HG02885 (cell line): Measurements from ENCODE around the gene ELMO1.

Experiments used
- ATAC-seq: cut with Tn5 transposase; IDR thresholded peaks from one replicate; pipeline ENCODE4 v1.9.1; 2021; ENCODE audit warnings: mild to moderate bottlenecking; ENCODE audit not compliant: unreplicated experiment, poor library complexity

Gene ELMO1

GRCh38 chr7:37476428-37476827 lies 27.8 kb upstream of the ELMO1 start:
- no peak for ATAC-seq

GRCh38 chr7:37475646-37476045 lies 27.0 kb upstream of the ELMO1 start:
- no peak for ATAC-seq

- no peak for ATAC-seq
These were observed 23.0 kb upstream of the ELMO1 start for GRCh38 chr7:37471619-37472018.

- peak; percentile 87 for ATAC-seq
These were observed 18.3 kb upstream of the ELMO1 start for GRCh38 chr7:37467002-37467401.

- ATAC-seq, result no peak
These were observed 13.5 kb upstream of the ELMO1 start for GRCh38 chr7:37462138-37462537.

GRCh38 chr7:37455081-37455480 lies 6.4 kb upstream of the ELMO1 start:
- no peak for ATAC-seq

GRCh38 chr7:37452346-37452745 lies 3.7 kb upstream of the ELMO1 start:
- ATAC-seq, result no peak

GRCh38 chr7:37450035-37450434 lies 1.4 kb upstream of the ELMO1 start:
- ATAC-seq, result no peak

GRCh38 chr7:37449621-37450020 lies 957 bp upstream of the ELMO1 start:
- ATAC-seq, result no peak

- peak; percentile 25 for ATAC-seq
These were observed 541 bp downstream of the ELMO1 start for GRCh38 chr7:37448011-37448635.

- no peak for ATAC-seq
These were observed 2.3 kb downstream of the ELMO1 start for GRCh38 chr7:37446371-37446770.

- ATAC-seq, result no peak
These were observed 2.9 kb downstream of the ELMO1 start for GRCh38 chr7:37445790-37446189.

GRCh38 chr7:37445064-37445723 lies 3.5 kb downstream of the ELMO1 start:
- ATAC-seq, result no peak

- ATAC-seq, result no peak
These were observed 5.0 kb downstream of the ELMO1 start for GRCh38 chr7:37443627-37444026.

- ATAC-seq, result no peak
These were observed 6.4 kb downstream of the ELMO1 start for GRCh38 chr7:37442268-37442667.

GRCh38 chr7:37441816-37442215 lies 6.8 kb downstream of the ELMO1 start:
- no peak for ATAC-seq

GRCh38 chr7:37441386-37441760 lies 7.3 kb downstream of the ELMO1 start:
- ATAC-seq, result no peak

- no peak for ATAC-seq
These were observed 7.8 kb downstream of the ELMO1 start for GRCh38 chr7:37440738-37441385.

- ATAC-seq, result no peak
These were observed 9.0 kb downstream of the ELMO1 start for GRCh38 chr7:37439653-37440026.

- no peak for ATAC-seq
These were observed 9.6 kb downstream of the ELMO1 start for GRCh38 chr7:37438906-37439652.

- ATAC-seq, result no peak
These were observed 13.4 kb downstream of the ELMO1 start for GRCh38 chr7:37435156-37435855.
